HG03159 (cell line): Measurements from ENCODE around the gene KIF3A.

Experiments
- ATAC-seq: cut with Tn5 transposase; IDR thresholded peaks from one replicate; pipeline ENCODE4 v1.9.1; 2021; ENCODE audit warnings: mild to moderate bottlenecking, moderate library complexity; ENCODE audit not compliant: unreplicated experiment

Gene KIF3A

DNA sequence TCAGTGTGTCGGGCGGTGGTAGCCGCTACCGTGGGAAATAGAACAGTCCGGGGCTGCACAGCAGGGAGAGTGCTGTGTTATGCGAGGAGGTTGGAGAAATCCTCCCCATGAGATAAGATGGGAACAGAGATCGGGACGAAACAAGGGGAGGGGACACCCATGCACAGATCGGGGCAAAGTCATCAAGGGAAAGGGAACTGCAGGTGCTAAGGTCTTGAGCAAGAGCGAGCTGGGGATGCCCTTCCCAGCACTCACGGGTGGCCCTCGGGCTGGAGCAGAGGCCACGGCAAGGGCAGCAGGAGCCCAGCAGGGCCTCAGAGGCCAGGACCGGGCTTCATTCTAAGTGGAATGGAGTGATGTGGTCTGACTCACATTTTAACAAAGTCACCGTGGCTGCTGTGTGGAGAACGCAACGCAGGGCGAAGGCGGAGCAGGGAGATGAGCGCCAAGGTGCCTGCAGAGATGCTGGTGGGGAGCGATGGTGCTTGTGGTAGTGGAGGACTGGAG is 71.7 kb downstream of the KIF3A start:
- no peak for ATAC-seq

DNA sequence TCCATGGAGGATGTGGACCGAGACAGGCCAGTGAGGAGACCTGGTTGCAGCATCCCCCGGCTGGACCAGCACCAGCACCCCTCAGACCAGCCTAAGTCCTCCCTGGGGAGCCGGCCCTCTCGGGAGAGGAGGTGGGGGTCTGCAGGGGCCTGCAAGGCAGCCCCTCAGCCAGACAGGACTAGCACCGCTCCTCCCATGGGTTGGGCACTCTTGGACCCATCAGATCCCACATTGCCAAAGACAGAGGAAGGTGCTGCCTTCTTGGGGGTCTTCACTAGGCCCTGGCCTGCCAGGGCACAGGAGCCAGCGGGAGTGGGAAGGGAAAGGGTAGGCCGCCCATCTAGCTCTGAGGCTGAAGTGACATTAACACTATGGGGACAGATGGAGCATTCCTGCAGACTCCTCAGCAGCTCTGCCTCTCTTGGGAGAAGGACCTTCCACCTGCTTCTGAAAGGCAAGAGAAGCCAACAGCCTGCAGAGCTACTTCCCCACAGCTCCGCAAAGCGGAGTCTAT is 72.6 kb downstream of the KIF3A start:
- no peak for ATAC-seq

DNA sequence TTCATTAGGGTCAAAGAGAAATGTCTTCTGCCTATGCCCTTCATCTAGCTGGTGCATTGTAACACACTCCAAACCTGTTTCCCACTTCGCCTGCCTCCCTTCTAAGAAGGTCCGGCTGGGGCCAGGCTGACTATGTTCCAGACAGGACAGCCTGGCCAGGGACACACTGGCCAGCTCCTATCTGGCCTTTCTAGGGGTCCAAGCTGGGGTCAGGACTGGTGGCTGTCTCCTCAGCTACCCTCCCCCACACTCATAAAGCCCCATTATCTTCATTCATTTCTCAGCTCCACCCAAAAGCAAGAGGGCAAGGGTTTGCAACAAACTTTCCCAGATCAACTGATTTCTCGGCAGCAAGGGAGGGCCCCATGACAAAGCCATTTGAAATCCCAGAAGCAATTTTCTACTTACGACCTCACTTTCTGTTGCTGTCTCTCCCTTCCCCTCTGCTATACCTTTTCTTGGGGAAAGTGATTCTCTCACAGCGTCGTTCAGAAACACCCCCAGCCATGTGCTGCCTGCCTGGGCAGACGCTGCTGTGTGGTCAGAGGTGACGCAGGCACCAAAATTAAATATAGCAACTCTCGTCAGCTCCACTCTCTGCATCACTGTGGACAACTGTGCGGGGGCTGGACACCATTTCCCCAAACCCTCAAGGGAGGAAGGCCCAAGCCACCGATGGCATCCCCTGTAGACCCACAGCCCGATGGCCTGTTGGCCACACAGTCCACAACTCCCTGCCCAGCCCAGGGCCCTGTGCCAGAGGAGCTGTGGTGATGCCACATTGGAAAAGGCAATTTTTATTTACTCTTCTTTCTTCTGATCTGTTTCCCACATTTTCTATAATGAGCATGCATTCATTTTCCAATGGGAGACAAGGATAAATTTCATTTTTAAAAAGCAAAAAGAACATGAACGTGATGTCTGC is 73.3 kb downstream of the KIF3A start:
- peak; percentile 48 for ATAC-seq

DNA sequence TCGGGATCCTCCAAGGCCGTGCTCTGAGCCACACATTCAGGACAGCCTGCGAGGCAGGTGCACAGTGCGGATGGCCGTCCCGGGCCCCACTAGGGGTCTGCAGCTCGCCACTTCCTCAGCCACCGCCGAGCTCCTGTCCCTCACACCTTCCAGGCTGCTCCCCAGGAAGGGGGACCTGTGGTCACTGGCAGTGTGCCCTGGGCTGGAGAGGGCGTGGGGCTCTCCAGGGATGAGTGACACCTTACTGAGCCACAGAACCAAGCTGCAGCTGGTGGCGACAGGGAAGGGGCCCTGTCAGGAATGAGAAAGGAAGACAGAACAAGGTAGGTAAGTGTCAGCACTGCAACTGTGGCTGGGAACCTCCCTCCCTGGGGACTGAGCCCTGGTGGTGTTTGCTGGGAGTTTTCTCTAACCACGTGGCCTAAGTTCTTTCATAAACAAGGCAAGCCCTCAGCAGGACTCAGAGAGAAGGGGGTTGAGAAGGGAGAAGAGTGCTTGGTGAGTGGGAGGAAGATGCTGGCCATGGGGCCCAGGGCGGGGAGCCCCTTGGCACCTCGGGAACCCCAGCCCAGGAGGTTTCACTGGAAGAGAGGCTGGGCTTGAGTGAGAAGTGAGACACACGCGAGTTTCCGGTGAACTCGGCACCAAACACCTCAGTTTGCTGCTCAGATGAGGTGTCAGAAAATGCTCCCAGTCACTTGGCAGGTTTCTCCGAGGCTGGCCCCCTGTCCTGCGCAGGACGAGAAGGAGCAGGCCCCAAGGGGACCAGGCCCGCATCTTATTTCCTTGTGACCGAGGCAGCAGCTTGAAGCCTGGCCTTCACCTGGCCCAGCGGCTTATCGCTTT is 74.2 kb downstream of the KIF3A start:
- ATAC-seq = peak; percentile 60

- no peak for ATAC-seq
Measured at GRCh38 chr5:132662004-132662401, 75.3 kb downstream of the KIF3A start.

- no peak for ATAC-seq
Measured at GRCh38 chr5:132661231-132662003, 75.9 kb downstream of the KIF3A start.

DNA sequence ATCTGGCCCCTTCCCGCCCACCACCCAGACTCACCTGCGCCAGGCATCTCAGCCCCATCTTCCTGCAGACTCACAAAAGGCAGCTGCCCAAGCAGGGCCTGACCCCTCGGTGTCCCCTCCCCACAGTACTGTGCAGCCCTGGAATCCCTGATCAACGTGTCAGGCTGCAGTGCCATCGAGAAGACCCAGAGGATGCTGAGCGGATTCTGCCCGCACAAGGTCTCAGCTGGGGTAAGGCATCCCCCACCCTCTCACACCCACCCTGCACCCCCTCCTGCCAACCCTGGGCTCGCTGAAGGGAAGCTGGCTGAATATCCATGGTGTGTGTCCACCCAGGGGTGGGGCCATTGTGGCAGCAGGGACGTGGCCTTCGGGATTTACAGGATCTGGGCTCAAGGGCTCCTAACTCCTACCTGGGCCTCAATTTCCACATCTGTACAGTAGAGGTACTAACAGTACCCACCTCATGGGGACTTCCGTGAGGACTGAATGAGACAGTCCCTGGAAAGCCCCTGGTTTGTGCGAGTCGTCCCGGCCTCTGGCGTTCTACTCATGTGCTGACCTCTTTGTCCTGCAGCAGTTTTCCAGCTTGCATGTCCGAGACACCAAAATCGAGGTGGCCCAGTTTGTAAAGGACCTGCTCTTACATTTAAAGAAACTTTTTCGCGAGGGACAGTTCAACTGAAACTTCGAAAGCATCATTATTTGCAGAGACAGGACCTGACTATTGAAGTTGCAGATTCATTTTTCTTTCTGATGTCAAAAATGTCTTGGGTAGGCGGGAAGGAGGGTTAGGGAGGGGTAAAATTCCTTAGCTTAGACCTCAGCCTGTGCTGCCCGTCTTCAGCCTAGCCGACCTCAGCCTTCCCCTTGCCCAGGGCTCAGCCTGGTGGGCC is 77.5 kb downstream of the KIF3A start:
- ATAC-seq = no peak

DNA sequence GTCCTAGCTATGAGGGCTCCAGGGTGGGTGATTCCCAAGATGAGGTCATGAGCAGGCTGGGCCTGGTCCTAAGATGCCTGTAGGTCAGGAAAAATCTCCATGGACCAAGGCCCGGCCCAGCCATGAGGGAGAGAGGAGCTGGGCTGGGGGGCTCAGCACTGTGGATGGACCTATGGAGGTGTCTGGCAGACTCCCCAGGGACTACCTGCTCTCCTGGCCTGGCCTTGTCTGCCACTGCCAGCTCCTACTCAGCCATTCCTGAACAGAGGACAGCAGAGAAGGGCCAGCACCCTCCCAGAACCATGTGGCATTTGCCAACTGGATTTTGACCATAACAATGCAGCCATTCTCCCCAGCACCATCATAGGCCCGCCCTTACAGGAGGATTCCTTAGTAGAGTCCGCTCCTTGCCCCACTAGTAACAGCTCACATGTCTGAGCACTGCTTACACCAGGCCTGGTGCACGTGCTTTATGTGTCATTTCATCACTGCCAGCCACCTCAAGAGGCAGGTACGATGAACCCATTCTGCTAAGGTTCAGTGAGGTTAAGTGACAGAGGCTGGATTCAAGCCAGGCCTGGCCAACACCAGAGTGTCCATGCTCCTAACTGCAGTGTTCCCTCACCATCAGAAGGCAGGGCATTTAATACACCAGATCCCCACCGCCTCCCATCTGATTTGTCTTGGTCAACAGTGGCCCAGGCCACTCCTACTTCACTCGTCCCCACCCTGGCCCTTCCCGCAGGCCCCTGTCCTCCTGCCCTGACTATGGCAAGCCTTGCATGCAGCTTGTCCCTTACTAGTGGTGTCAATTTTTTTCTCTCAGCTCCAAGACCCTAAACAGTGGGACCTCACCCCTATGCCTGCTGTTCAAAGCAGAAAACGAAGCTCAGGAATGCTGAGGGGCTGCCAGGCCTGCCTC is 78.7 kb downstream of the KIF3A start:
- ATAC-seq = no peak

GRCh38 chr5:132657676-132658380 is 79.5 kb downstream of the KIF3A start, which contains the start of gene IL13:
TSS of gene IL13 (plus strand) at chr5:132658173. CDS start at chr5:132658187, 14 bp downstream.
- ATAC-seq = no peak

DNA sequence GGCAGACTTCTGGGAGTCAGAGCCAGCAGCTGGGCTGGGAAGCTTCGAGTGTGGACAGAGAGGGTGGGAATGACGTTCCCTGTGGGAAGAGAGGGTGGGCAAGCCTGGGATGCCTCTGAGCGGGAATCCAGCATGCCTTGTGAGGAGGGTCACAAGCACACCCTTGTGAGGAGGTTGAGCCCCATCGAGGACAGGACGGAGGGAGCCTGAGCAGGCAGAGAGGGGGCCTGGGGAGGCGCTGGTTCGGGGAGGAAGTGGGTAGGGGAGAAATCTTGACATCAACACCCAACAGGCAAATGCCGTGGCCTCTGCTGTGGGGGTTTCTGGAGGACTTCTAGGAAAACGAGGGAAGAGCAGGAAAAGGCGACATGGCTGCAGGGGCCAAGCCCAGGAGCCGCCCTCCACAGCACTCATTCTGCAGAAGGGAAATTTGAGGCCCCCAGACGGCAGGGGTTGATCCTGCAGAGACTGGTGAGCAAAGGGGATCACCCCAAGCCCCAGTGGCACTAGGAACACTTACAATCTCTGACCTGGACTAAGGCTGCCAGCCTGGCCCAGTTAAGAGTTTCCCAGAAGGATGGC is 80.5 kb downstream of the KIF3A start:
- ATAC-seq = no peak

GRCh38 chr5:132655821-132656773 is 81.2 kb downstream of the KIF3A start:
- ATAC-seq = no peak

GRCh38 chr5:132653716-132654115 is 83.6 kb downstream of the KIF3A start:
- ATAC-seq = no peak

DNA sequence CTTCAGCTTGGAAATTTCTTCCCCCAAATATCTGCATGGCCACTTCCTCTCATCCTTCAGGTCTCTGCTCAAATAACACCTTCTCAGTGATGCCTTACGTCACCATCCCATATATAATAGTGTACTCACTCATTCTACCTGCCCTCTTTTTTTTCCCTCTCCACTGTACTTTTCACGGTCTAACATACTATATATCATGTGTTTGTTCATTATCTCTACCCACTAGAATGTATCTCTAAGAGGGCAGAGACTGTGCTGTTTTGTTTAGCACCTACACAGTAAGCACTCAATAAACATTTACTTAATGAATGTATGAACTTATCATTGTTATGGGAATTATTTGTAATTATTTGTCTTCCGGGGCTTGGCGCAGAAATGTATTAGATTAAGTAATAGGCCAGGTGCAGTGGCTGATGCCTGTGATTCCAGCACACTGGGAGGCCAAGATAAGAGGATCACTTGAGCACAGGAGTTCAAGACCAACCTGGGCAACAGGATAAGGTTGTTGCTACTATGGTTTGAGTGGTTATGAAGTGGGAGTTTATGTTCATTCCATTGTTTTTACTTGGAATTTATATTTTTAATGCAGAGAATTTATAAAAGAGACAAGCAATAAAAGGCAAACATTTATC is 85.4 kb downstream of the KIF3A start:
- ATAC-seq = no peak

- no peak for ATAC-seq
Measured at GRCh38 chr5:132648355-132648754, 89.0 kb downstream of the KIF3A start.

GRCh38 chr5:132647473-132647872 is 89.9 kb downstream of the KIF3A start:
- ATAC-seq = no peak
